Panc1 (cell line): Measurements from ENCODE around the gene HMCES.

ENCODE experiments used
- TCF7L2 ChIP-seq: IDR thresholded peaks from 2 replicates; pipeline ENCODE4 v1.6.1; 2011; ENCODE audit warnings: mild to moderate bottlenecking, low read depth, low read length, inconsistent platforms
- TF ChIP-seq, protein P1 (sequence below): fragments of 450-650 bp; IDR thresholded peaks from 2 replicates; pipeline ENCODE4 v1.5.1; 2017; ENCODE audit warnings: mild to moderate bottlenecking

DNA sequence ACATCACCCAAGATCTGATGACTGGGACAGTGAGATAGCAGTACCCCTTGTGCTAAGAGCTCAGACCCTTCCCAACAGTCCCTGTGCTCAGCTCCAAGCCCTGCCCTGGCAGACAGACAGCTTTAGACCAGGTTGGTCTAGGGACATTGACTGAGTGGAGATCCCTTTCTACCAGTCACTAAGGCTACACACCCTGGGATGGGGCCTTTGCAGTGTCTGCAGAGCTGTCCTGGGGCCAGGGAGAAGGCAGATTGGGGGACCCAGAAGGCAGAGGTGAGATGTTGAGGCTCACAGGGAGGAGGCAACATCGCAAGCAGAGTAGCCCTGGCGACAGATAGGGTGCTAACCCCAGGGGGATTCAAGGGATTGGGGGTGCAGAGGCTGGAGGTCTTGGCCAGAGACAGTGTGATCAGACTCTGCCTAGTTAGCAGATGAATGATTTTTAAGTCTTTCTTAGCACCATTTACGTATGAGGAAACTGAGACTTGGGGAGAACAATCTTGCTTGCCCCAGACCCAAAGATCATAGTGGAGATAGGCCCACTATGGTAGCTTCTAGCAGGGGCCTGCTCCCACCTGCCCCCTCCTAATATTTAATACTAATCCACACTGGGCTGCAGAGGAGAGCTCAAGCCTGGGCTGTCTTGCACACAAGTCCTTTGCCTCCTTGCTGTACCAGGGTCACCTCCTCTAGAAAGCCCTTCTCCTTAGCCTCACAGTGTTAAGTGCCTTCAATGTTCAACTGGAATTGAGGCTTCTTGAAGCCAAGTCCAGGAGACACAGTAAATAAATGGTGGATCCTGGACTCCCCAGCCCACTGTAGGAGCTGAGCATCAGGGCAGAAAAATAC is 32.6 kb downstream of the HMCES start:
- TF ChIP-seq, protein P1, sequence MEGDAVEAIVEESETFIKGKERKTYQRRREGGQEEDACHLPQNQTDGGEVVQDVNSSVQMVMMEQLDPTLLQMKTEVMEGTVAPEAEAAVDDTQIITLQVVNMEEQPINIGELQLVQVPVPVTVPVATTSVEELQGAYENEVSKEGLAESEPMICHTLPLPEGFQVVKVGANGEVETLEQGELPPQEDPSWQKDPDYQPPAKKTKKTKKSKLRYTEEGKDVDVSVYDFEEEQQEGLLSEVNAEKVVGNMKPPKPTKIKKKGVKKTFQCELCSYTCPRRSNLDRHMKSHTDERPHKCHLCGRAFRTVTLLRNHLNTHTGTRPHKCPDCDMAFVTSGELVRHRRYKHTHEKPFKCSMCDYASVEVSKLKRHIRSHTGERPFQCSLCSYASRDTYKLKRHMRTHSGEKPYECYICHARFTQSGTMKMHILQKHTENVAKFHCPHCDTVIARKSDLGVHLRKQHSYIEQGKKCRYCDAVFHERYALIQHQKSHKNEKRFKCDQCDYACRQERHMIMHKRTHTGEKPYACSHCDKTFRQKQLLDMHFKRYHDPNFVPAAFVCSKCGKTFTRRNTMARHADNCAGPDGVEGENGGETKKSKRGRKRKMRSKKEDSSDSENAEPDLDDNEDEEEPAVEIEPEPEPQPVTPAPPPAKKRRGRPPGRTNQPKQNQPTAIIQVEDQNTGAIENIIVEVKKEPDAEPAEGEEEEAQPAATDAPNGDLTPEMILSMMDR, result no peak
- no peak for TF ChIP-seq TCF7L2
